Inferior parietal cortex (tissue), 1 donor: ENCODE results near the gene ZNF248.

Source experiments
- DNase-seq: peaks from one replicate; pipeline ENCODE4 v3.0.0-alpha.2; 2016; ENCODE audit errors: extremely low spot score

ZNF248 gene

DNA sequence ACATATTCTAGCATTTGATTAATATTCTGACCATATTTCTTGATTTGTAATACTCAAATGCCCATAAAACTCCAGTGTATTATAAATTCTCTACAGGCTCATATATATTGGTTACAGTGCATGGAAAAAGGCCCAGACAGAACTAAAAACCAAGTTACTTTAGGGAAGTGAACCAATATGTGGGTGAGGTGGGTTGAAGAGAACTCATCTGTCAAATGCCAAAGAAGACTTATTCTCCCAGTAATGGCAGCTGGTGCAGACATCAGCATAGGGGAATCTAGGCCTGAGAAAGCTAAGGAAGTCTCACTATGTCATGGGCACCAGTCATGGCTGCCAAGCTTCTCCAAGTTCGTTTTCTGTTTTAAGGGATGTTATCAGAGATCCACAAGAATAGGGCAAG is 30.6 kb downstream of the ZNF248 start:
- no peak for DNase-seq

DNA sequence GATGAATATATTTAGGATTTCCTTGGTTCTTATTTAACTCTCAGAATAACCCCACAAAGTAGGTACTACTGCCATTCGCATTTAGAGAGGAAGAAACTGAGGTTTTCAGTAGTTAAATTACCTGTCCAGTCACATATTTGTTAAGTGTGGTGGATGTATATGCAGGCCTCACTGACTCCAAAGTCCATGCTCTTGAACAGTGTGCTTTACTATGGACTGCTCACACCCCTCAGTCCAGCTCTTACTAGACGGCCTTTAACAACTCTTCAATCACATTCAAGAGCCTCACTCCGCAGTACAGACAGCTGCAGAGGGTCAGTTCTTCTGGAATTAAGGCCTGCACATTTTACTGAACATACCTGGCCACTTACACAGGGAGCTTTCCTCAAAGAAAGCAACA is 36.2 kb downstream of the ZNF248 start:
- DNase-seq: no peak

DNA sequence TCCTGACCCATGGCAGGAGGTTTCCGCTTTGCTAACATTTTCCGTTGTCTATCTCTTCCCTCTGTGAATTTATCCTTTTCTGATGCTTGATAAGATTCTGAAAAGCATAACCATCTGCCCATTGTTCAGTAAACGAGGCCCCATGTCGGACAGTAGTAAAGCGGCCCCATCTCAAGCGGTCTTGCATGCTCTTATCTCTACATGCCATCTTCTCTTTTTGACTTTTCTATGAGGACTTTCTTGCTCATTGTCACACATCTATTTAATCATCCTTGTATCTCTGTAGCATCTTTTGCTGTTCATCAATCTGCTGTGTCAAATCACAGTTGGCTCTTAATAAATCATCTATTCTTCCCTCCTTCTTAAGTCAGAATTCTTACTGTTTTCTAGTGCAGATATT is 37.6 kb downstream of the ZNF248 start:
- no peak for DNase-seq

DNA sequence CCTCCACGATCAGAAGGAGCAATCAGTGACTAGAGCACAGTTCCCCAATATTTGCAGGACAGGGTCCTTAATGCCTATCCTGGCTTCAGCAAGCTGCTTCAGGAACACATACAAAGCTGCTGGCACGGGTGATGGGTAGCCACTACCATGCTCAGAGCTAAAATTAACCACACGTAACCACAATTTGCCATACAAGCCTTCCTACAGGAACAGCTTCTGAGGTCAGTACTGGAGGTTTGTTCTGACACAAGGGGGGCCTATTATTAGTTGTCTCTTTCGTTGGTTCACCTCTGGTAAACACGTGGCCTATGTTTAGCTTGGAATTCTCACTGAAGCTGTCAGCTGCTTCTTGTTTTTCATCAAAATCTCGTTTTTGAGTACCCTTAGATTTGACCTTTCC is 41.1 kb downstream of the ZNF248 start:
- no peak for DNase-seq

DNA sequence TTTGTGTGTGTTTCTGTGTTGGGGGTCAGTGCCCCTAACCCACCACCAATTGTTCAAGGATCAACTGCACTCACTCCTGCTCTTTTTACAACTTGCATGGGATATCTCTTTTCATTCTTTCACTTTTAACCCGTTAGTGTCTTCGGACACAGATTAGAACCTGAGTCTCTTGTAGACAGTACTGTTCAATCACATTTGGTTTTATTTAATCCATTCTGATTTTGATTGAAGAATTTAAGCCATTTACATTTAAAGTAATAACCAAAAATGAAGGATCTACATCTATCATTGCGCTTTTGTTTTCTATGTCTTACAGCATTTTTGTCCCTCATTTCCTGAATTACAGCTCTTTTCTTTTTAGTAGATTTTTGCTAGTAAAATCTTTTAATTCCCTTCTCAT is 43.6 kb downstream of the ZNF248 start:
- DNase-seq: no peak

DNA sequence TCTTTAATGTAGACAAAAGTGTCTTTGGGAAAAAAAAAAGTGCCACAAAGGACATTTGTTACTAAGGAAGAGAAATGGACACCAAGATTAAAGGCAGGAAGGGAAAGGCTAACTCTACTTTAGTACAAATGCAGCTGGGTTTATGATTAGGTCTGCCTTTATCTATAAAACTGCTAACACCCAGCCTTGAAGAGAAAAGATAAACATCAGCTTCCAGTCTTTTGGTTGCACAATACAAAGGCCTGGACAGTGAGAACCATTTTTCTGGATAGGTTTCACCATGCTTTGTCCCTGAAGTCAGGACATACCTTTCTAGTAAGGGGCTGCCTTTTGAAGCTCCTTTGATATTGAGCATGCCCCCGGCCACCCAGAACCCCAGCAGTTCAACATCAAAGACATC is 45.1 kb downstream of the ZNF248 start:
- no peak for DNase-seq

DNA sequence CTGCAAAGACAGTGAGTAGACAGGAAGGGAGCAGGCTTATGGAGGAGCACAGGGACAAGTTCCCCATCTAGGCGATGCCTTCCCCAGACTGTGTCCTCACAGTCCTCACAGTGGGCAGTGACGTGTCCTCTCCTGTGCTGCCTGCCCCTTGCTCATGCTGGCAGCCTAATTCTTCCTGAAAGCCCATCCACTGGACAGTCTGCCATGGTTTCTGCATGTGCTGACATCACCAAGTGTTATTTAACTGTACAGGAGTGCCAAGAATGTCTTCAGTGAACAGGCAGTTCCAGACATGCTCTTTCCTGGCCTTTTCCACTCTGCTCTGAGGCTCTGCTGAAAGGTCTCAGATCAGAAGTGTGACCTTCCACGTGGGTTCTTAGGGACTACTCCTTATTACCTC is 54.1 kb downstream of the ZNF248 start:
- no peak for DNase-seq

DNA sequence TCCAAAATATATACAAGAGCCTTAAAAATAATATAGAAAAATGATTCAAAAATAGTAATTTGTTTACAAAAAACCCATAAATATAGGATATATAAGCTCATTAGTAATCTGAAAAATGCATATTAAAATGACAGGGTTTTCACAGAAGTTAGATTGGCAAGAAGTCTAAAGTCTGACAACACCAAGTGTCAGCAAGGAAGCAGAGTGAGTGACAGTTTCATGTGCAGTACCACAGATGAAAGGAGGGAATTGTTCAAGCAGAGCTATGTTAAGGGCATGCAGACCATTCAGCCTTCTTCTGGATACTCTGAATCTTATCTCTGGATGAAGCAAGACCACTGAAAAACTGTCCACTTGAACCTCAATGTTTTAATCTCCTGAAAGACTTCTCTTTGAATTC is 55.9 kb downstream of the ZNF248 start:
- DNase-seq: no peak

DNA sequence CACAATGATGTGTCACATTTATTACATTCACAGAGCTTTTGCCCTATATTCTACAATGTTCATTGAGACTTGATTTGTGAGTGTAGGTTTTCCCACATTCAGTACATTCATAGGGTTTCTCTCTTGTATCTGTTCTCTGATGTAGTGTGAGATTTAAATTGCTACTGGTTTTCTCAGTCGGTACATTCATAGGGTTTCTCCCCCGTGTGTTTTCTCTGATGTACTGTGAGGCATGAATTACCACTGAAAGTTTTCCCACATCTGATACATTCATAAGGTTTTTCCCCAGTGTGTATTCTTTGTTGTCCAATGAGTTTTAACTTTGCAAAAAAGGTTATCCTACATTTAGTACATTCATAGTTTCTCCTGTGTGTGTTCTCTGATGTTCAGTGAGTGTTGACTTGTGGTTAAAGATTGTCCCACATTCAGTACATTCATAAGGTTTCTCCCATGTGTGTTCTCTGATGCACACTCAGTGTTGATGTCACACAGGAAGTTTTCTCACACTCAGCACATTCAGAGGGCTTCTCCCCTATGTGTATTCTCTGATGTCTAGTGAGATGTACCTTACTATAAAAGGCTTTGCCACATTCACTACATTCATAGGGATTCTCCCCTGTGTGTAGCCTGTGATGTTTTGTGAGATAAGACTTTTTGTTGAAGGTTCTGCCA is 63.0 kb downstream of the ZNF248 start:
- no peak for DNase-seq

DNA sequence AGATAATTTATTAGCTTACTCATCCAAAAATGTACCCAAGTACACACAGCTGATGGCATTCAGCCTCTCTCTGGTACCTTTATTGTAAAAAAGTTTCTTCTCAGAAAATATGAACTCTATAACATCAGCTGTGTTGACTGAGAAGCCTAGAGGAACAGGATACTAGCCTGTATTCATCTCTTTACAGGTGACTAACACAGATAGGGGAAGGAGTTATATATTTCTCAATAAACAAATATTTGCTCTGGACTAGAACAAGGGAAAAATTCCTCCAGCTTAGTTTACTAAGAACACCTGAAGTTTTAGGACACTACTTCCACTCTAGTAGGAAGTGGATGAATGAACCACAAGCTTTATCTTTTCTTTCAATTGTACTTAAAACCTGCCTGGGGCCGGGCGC is 67.8 kb downstream of the ZNF248 start:
- no peak for DNase-seq

DNA sequence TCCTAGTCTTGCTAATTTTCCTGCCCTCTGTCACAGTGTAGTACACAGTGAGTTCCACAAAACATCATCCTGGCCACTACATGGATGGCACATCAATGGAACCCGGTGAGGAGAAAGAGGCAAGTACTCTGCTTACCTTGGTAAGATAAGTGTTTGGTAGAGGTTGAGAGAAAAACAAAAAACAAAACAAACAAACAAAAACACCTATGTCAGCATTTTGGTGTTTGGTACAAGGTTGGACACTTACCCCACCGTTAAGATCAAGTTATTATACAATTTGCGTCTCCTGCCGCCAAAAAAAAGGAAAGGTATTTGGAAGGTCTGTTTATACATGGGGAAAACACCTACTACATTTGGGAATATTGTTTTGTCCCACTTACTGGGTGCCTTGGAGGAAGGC is 72.7 kb downstream of the ZNF248 start:
- DNase-seq: no peak

DNA sequence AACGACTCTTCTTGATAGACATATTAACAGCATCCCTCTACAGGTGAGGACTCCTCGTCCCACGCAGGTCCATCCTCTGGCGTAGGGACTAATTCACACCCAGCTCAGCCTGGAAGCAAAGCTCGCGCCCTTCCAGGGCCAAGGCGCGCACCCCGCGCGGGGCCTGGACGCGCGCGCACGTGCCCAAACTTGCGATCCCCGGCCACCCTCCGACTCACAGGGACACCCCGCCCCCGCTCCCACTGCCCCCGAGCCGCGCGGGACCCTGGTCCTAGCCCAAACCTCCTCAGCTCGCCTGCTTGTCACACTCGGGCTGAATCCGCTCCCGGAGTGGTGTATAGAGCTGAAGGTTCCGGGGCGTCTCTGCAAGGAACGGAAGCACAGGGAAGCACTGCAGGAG is 76.9 kb downstream of the ZNF248 start:
- no peak for DNase-seq

DNA sequence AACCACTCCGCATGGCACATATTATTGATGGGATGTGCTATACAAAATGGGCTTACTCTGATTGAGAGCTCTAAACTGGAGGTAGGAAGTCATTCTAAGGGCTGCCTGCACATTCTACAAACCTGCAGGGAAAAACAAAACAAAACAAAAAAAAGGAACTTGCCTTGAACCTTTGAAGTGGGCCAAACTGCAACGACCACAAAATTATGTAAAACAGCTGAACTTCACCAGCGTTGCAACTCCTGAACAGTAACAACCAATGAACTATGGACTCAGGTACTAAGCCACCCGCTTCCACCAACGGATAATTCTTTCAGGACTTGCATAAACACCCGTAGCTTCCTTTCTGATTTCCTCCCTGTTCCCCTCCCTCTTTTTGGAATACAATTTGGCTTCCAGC is 80.4 kb downstream of the ZNF248 start:
- DNase-seq: no peak

DNA sequence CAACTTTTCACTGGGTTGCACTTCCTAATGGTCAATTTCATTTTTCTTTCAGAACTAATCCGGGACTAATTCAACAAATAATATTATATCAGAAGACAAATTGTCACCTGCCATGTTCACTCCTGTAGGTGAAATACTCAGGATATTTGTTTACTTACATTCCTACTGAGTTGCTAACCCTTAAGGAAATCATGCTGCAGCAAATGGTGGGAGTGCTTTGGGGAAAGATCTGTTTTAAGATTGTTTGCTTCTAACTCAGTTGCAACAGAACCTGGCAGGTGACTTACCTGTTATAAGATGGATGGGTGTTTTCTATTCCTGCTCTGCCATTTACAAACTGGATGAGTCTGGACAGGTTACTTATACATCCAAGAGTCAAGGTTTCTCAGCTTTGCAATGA is 81.8 kb downstream of the ZNF248 start:
- no peak for DNase-seq

DNA sequence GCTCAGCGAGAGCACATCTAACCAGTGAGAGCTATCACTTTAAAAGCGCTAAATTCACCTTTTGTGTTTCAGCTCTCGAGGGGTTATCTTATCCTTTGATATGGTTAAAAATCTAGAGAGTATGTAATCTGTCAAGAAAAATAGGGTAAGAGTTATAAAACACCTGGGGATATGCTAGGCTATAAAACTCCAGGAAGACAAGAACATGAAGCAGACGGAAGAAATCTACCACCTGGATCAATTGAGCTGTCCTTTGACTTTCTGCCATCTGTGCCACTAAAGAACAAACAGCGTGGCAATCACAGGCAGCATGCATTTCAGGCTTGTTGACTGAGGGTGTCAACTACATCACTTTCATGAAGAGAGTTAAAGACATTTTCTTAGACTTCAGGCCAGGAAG is 83.1 kb downstream of the ZNF248 start:
- DNase-seq: no peak

DNA sequence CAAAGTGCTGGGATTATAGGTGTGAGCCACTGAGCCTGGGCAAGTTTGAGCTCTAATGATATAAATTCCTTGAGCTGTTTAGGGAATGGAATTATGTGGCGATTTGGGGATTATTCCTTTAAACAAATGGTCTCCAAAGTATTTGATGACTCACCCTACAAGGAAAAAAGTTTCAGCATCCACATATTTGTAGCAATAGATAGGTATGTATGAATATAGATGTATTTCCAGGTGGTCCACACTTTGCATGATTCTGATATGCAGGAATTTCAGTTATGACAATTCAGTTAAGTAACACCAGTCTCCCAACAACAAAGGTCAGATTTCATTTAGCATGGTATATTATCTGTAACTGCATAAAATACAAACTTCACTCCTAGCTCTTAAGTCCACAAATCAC is 92.2 kb downstream of the ZNF248 start:
- no peak for DNase-seq

DNA sequence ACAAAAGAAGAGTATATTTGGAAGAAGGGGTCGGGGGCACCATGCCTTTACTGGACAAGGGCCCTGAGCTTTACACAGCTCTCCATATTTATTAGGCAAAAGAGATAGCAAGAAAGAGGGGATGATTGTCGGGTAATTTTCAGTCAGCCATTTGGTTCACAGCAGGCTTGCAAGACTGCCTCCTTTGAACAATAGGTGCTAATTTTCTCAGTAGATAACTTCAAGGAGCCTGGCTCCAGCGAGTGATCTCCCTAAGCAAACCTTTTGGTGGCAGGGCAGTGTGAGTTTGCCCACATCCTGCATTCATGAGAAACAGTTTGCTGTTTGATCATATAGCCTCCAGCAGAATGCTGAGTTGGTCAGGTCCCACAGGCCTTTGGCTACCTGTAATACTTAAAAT is 94.3 kb downstream of the ZNF248 start:
- DNase-seq: no peak

DNA sequence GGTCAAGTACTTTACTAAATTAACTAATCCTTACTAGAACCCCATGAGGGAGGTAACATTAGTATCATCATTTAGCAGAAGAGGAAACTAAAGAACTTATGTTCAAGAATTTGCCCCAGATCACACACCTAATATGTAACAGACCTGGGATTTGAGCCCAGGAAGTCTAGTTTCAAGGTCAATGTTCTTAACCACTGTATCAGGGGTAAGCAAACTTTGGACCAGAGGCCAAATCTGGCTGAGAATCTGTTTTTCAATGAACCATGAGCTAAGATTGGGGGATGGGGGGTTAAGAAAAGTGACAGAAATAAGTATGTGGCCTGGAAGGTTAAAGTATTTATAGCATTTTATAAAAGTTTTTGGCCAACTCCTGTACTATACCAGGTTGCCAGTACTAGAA is 95.1 kb downstream of the ZNF248 start:
- no peak for DNase-seq

DNA sequence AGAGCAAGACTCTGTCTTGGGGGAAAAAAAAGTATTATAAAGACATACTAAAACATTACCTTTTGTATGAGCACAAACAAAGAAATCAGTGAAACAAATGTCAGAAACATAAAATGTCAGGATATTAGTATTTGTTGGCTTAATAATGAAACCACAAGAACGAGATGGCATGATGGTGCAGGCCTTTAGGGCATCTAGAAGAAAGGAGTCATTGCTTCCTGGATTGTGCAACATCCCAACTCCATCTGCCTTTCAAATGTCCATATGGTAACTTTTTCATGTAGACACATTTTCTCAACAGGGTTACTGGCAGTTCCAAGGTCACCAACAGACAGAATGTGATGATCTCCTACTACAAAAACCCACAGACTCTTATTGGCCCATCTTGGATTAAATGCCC is 96.6 kb downstream of the ZNF248 start:
- no peak for DNase-seq

DNA sequence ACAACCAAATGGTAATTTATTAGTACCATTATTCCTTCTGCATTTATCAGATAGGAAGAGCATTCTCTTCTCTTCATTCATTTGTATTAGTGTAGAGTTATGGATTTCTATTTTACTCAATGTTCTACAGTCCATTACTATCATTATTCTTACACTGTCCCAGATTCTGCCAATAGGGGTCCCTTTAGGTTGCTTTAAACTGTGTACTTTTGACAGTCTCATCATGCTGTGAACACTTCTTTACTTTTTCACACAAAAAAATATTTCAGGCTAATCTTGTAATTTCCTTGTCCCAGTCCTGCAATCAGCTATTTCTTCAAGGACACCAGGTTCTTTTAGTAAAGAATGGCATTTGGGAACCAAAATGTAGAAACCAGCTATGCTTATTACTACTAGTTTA is 99.3 kb downstream of the ZNF248 start:
- no peak for DNase-seq

DNA sequence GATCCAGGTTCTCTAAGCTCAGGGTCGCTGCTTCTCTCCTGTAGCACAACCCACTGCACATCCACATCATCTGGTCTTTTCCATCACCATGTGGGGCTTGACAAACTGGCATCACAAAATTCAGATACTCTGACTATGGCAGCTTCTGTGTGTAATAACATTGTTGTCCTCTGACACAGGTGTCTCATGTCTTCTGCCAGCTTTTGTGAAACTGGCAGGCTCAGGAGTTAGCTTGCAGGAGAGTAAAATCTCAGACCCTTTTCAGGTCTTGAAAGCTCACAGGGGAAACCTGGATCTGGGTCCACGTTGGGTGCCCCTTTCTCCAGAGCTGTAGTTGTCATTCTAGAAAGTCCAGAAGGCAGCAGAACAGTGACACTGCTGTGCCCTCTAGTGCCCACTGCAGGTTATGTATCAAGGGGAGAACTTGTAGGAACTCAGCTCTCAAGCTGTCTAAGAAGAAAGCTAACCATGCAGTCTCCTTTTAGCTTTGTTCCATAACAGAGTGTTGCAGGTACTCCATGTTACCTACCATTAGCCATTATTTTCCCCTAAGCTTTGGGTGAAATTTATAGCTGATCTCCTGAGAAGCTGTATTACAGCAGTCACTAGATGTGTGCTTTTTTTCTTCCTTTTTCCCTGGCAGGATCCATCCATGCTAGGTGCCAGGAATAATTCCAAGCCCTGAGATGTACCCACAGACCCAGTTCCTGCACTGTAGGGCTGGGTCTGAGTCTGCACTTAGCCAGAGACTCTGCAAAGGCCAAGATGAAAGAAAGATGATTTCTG is 102.7 kb downstream of the ZNF248 start:
- DNase-seq: peak; percentile 47

DNA sequence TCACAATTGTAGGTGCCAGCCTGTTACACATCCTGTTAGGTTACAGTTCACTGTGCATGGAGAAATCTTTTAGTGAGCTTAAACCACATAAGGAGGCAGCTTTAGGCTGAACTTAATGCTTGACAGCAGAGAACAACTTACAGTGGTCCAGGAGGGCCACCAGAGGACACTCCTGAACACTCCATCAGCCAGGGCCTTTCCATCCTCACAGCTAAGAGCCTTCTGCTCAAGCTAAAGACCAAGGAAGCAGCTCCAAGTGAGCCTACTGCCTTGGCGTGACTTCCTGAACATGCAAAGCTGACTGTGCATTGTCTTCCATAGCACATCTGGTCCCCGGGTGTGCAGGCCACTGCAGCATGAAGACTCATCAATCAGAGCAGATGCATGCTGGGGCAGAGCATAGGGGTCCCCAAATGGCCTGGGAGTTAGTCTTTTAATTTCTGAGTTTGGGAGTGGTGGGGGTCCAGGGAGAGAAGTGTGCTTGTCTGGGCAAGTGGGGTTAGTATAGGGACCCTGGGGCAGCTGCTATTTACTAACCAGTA is 105.0 kb downstream of the ZNF248 start:
- DNase-seq: no peak

DNA sequence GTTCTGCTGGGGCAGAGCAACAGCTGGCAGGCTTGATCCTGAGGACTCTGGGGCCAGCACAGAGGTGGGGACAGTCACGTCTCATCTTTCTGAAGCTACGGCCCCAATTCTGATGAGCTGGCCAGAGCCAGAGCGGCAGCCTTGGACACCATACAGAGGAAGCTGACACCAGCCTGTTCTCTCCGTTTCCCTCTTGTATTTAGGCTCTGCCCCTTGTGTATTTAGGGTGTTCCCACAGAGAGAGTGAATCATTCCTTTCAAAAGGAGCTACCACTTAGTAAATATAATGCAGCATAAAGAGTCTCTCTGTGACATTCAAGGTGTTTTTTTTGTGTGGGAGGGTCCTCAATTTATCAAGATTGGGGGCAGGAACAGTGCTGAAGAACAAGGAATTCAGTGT is 109.2 kb downstream of the ZNF248 start:
- no peak for DNase-seq
